Activated CD8-positive, alpha-beta T cell treated with anti-CD3 and anti-CD28 coated beads, Interleukin-2, amount 10 ng/mL, durations not matched to agents 7 days and 5 days (primary cell): ENCODE measurements around the gene TVP23A. TPM values are rescaled to one million over a fixed set of nuclear protein-coding genes. Genes with fewer than 3 reads are reported as not detected.

Experiments
- total RNA-seq, 2 experiments: library from RNA; stranded (reverse); gene quantifications; one replicate each; pipeline ENCODE4 v1.2.3, GENCODE V29; 2021

Gene TVP23A
- total RNA-seq, 2 experiments from 2014 or later: not detected

Other genes with a start within 250 kb of the TVP23A start
- not detected for gene EMP2, start 238.2 kb downstream of the TVP23A start, total RNA-seq
- gene TEKT5, start 123.9 kb downstream of the TVP23A start, total RNA-seq: not detected
- 10 to 100 TPM; 24.9 to 28.4 TPM for gene NUBP1, start 75.0 kb downstream of the TVP23A start, total RNA-seq
- gene CIITA, start 58.4 kb upstream of the TVP23A start, total RNA-seq: 10 to 100 TPM; 23.3 to 23.6 TPM
- gene DEXI, start 123.7 kb upstream of the TVP23A start, total RNA-seq: 10 to 100 TPM; 31.9 TPM
- 10 to 100 TPM; 32.8 to 38.5 TPM for gene CLEC16A, start 125.8 kb upstream of the TVP23A start, total RNA-seq